ENCODE data around the gene KLHL2. TPM values are rescaled to one million over a fixed set of nuclear protein-coding genes. Genes with fewer than 3 reads are reported as not detected.
"Not testable (repeated sequence)": the region's sequence is repeated elsewhere in the genome, so short reads cannot be mapped to it uniquely, and the experiment has no call there.

Gene KLHL2
- total RNA-seq, 2 donors from 2014 or later = 39.3 to 41.5 TPM

GRCh38 chr4:165332502-165332901, 125.1 kb downstream of the KLHL2 start:
- no peak for ATAC-seq (replicated peaks in 1 of 2)
- H3K4me1 Mint-ChIP-seq (ENCODE audit: low read depth) = peaks cover 35% of the 10 kb centered on the region
- no peaks in the 10 kb centered on the region for H3K9me3 Mint-ChIP-seq
- peaks cover 11 to 20% of the 10 kb centered on the region in 2 donors for H3K36me3 Mint-ChIP-seq (ENCODE audit: insufficient read depth in 2 of 2)
- peak overlapping the region; percentile 27 to 73 for H3K4me3 Mint-ChIP-seq
- DNase-seq = no peak
- no peaks in the 10 kb centered on the region for H3K27me3 Mint-ChIP-seq (ENCODE audit: low read depth)
- peak overlapping the region; percentile 74 for H3K27ac Mint-ChIP-seq

- Mint-ChIP-seq H3K36me3 (ENCODE audit: insufficient read depth in 2 of 2) (peaks cover 11 to 24% of the 10 kb centered on the region in 2 donors), H3K27ac (peak overlapping the region; percentile 10), H3K4me3 (no peak overlapping the region), H3K4me1 (ENCODE audit: low read depth) (peaks cover 33% of the 10 kb centered on the region), H3K27me3 (ENCODE audit: low read depth) (no peaks in the 10 kb centered on the region), H3K9me3 (no peaks in the 10 kb centered on the region)
- DNase-seq (no peak), ATAC-seq (replicated peaks in 1 of 2) (no peak)
Measured at GRCh38 chr4:165335163-165335703, 127.9 kb downstream of the KLHL2 start.

GRCh38 chr4:165336743-165337142, 129.4 kb downstream of the KLHL2 start:
- Mint-ChIP-seq H3K4me3 (no peak overlapping the region), H3K27me3 (ENCODE audit: low read depth) (no peaks in the 10 kb centered on the region), H3K4me1 (ENCODE audit: low read depth) (peaks cover 18% of the 10 kb centered on the region), H3K36me3 (ENCODE audit: insufficient read depth in 2 of 2) (peaks cover 4 to 13% of the 10 kb centered on the region in 2 donors), H3K9me3 (no peaks in the 10 kb centered on the region), H3K27ac (peak overlapping the region; percentile 54)
- no peak for DNase-seq
- ATAC-seq (replicated peaks in 1 of 2) = no peak

- H3K4me3 Mint-ChIP-seq; H3K4me1 Mint-ChIP-seq (ENCODE audit: low read depth); H3K9me3 Mint-ChIP-seq; H3K36me3 Mint-ChIP-seq (ENCODE audit: insufficient read depth in 2 of 2); H3K27me3 Mint-ChIP-seq (ENCODE audit: low read depth); DNase-seq; ATAC-seq (replicated peaks in 1 of 2): not testable (repeated sequence)
- H3K27ac Mint-ChIP-seq = peak overlapping the region; percentile 57
Measured at GRCh38 chr4:165342340-165342739, 135.0 kb downstream of the KLHL2 start.

GRCh38 chr4:165343353-165344191, 136.2 kb downstream of the KLHL2 start:
- H3K4me3 Mint-ChIP-seq = no peak overlapping the region
- H3K27ac Mint-ChIP-seq = no peak overlapping the region
- no peaks in the 10 kb centered on the region for H3K27me3 Mint-ChIP-seq (ENCODE audit: low read depth)
- H3K9me3 Mint-ChIP-seq = no peaks in the 10 kb centered on the region
- ATAC-seq (replicated peaks in 1 of 2) (no peak), DNase-seq (no peak)
- H3K4me1 Mint-ChIP-seq (ENCODE audit: low read depth) = no peaks in the 10 kb centered on the region
- H3K36me3 Mint-ChIP-seq (ENCODE audit: insufficient read depth in 2 of 2) = peaks cover 0 to 4% of the 10 kb centered on the region in 2 donors

DNA sequence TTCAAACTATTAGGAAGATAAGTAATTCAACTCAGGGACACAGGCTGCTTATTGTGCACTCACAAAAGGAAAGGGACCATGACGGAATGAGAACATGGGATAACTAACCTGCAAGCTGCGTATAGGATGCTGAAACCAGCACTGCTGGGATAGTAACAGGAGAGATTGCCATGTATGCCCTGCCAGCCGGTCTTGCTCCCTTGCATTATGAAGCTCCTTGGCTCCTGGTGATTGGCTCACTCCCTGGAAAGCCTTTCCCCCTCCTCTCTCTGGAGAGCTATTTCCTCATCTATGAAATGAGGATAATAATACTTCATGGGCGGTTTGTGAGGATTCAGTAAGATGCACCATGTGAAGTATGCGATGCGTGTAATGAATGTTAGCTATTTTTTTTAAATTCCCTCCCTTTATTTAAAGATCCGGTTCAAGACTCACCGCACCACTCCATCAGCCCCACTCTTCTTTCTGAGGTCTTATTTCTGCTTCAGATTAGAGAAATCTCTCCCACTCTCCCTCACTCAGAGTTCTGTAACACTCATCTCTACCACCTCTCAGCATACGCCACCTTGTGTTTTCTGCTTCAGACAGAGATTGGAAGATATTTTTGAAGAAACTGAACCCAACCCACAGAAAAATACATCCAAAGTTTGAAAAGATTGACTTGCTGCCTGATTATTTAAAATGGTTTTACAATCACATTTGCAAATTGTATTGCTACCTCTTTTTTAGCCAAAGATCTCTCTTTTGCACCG, 138.5 kb downstream of the KLHL2 start:
- DNase-seq = no peak
- ATAC-seq (replicated peaks in 1 of 2) = no peak
- Mint-ChIP-seq H3K9me3 (no peaks in the 10 kb centered on the region), H3K27me3 (ENCODE audit: low read depth) (no peaks in the 10 kb centered on the region), H3K36me3 (ENCODE audit: insufficient read depth in 2 of 2) (no peaks in the 10 kb centered on the region), H3K4me3 (no peak overlapping the region), H3K4me1 (ENCODE audit: low read depth) (no peaks in the 10 kb centered on the region), H3K27ac (no peak overlapping the region)

DNA sequence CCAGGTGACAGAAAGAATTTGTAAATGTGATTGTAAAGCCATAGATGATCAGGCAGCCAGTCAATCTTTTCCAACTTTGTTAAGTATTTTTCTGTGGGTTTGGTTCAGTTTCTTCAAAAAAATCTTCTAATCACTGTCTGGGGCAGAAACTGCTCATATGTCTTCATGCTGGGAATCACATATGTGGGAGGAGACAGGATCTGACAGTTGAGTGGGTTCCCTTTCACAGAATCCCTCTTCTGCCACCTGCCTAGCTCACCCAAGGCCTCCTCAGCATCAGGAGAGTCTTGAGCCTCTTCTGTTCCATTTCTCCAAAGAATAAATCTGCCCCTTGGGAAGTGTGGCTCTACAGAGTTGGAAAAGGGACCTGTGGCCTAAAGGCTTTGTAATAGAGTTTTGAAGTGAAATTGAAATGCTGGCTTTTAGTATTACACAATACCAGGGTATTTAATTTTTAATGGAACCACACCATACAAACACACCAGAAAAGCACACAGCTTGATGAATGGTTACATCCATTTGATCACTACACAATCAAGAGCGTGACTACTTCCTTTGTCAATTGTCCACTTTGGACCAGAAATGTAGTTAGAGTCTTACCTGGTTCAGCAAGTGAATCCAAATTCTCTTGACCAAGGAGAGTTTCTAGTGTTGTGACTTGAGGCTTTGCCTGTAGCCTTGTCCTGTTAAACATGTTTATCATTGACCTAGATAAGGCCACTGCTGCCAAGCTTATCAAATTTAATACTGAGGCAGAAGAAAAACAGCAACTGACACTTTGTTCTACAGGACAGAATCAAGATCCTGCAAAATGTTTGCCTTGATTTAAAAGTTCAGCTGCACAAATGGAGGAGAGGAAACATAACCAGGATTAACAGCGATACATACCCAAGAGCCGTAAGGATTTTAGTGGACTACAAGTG, 140.5 kb downstream of the KLHL2 start:
- Mint-ChIP-seq H3K27ac (no peak overlapping the region), H3K27me3 (ENCODE audit: low read depth) (no peaks in the 10 kb centered on the region), H3K4me1 (ENCODE audit: low read depth) (no peaks in the 10 kb centered on the region), H3K4me3 (no peak overlapping the region), H3K9me3 (no peaks in the 10 kb centered on the region), H3K36me3 (ENCODE audit: insufficient read depth in 2 of 2) (no peaks in the 10 kb centered on the region)
- DNase-seq (no peak), ATAC-seq (replicated peaks in 1 of 2) (no peak)

GRCh38 chr4:165351359-165352130, 144.2 kb downstream of the KLHL2 start:
- peak in 1 of 2 donors; percentile 8 for DNase-seq
- Mint-ChIP-seq H3K27ac (no peak overlapping the region), H3K27me3 (ENCODE audit: low read depth) (peaks cover 7% of the 10 kb centered on the region), H3K4me3 (no peak overlapping the region), H3K9me3 (no peaks in the 10 kb centered on the region), H3K4me1 (ENCODE audit: low read depth) (no peaks in the 10 kb centered on the region), H3K36me3 (ENCODE audit: insufficient read depth in 2 of 2) (no peaks in the 10 kb centered on the region)
- no peak for ATAC-seq (replicated peaks in 1 of 2)

- Mint-ChIP-seq H3K4me1 (ENCODE audit: low read depth) (no peaks in the 10 kb centered on the region), H3K9me3 (no peaks in the 10 kb centered on the region), H3K4me3 (no peak overlapping the region), H3K27me3 (ENCODE audit: low read depth) (peaks cover 20% of the 10 kb centered on the region), H3K27ac (no peak overlapping the region), H3K36me3 (ENCODE audit: insufficient read depth in 2 of 2) (no peaks in the 10 kb centered on the region)
- DNase-seq (peak; percentile 5 to 8), ATAC-seq (replicated peaks in 1 of 2) (peak in 1 of 2 donors; percentile 44)
Measured at GRCh38 chr4:165355900-165356300, 148.5 kb downstream of the KLHL2 start.

GRCh38 chr4:165359506-165359905, 152.1 kb downstream of the KLHL2 start:
- Mint-ChIP-seq H3K4me1 (ENCODE audit: low read depth) (peaks cover 4% of the 10 kb centered on the region), H3K4me3 (no peak overlapping the region), H3K27ac (no peak overlapping the region), H3K9me3 (no peaks in the 10 kb centered on the region), H3K27me3 (ENCODE audit: low read depth) (peaks cover 35% of the 10 kb centered on the region), H3K36me3 (ENCODE audit: insufficient read depth in 2 of 2) (no peaks in the 10 kb centered on the region)
- no peak for DNase-seq
- no peak for ATAC-seq (replicated peaks in 1 of 2)

DNA sequence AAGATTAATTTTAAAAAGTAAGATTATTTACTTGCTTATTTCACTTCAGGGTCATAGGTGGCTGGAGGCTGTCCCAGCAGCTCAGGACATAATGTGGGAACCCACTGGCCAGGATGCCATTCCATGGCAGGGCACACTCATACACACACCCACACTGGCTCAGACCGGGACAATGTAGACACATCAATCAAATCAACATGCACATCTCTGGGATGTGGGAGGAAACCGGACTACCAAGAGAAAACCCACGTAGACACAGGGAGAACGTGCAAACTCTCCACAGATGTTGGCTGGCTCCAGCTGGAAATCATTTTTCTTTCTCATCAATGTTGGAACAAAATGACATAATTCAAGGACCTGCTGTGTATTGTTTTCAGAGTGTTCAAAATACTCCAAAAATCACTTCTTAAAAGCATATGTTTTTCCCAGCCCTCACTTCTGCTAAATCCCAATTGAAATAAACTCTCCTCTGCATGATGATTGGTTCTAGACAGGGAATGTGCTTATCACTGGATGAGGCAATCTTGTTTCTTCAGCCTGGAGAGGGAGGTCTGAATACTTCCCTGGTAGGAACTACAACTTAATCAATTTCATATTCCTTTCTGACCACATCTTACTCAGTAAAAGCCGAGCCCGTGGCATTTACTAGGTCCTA, 152.8 kb downstream of the KLHL2 start:
- Mint-ChIP-seq H3K27ac (no peak overlapping the region), H3K9me3 (no peaks in the 10 kb centered on the region), H3K4me3 (no peak overlapping the region), H3K36me3 (ENCODE audit: insufficient read depth in 2 of 2) (no peaks in the 10 kb centered on the region), H3K27me3 (ENCODE audit: low read depth) (peaks cover 34% of the 10 kb centered on the region), H3K4me1 (ENCODE audit: low read depth) (peaks cover 4% of the 10 kb centered on the region)
- DNase-seq = no peak
- ATAC-seq (replicated peaks in 1 of 2) = no peak

Data from activated T-cell treated with anti-CD3 and anti-CD28 coated beads, Interleukin-2, amount 50 U/mL, for 72 hours (primary cell).